GM12878 (cell line): ENCODE data around the gene KLC4. TPM values are rescaled to one million over a fixed set of nuclear protein-coding genes. Genes with fewer than 3 reads are reported as not detected.

Experiments
- ATAC-seq: fragments of 200-7000 bp; cut with Tn5 transposase; 3 replicates; pipeline ENCODE4 v1.9.1; 2020; ENCODE audit warnings: mild to moderate bottlenecking, moderate library complexity
- BruUV-seq: library from RNA; stranded (reverse); fragments of 400-500 nt; replicated peaks from 2 replicates; lab custom pipeline; 2021; lab: Mats Ljungman, UMichigan
- CTCF ChIA-PET: fragments of 300-600 bp; sonication (Branson Sonifier 250); formaldehyde crosslinking; extraction: SDS; loops from one replicate; lab custom pipeline; 2021; ENCODE audit warnings: inconsistent platforms; lab: Yijun Ruan, JAX
- POLR2A ChIA-PET: fragments of 350-600 bp; formaldehyde crosslinking; extraction: SDS; loops from one replicate; lab custom pipeline; 2021; ENCODE audit warnings: inconsistent platforms; lab: Charles Lee
- RAD21 ChIA-PET: fragments of 300-600 bp; sonication (Branson Sonifier 250); formaldehyde crosslinking; loops from one replicate; lab custom pipeline; 2023; ENCODE audit warnings: antibody characterized with exemption; ENCODE audit not compliant: unreplicated experiment; lab: Charles Lee
- SMC1A ChIA-PET: fragments of 300-600 bp; sonication (Branson Sonifier 250); formaldehyde crosslinking; loops from one replicate; lab custom pipeline; 2023; ENCODE audit not compliant: unreplicated experiment, uncharacterized antibody; lab: Charles Lee
- DNase-seq: peaks from one replicate; pipeline ENCODE4 v3.0.0-alpha.2; 2011; ENCODE audit warnings: low read depth, low spot score
- FAIRE-seq: peaks from 3 replicates; lab custom pipeline; 2011; peaks lifted over from hg19 to GRCh38; lab: Jason Lieb, UNC
- H2AFZ ChIP-seq: 2 replicates; pipeline ENCODE4 v1.6.0; 2011; ENCODE audit warnings: low read depth, low read length, control low read depth; ENCODE audit not compliant: control insufficient read depth
- H3K27ac ChIP-seq: 2 replicates; pipeline ENCODE4 v1.5.1; 2011; ENCODE audit warnings: control low read depth; ENCODE audit not compliant: control insufficient read depth, insufficient read depth
- H3K27me3 ChIP-seq, 2 experiments: replicated peaks in 1 of 2; 2 replicates each; pipeline versions ENCODE4 v1.6.0 to v1.6.1; 2011; ENCODE audit warnings: low read length in 1 of 2; ENCODE audit not compliant: control insufficient read depth in 2 of 2, insufficient read depth in 2 of 2
- H3K36me3 ChIP-seq, 2 experiments: 2 replicates each; pipeline ENCODE4 v1.5.1; 2011; ENCODE audit warnings: low read length in 1 of 2; ENCODE audit not compliant: control insufficient read depth in 2 of 2, insufficient read depth in 2 of 2
- H3K4me1 ChIP-seq: 2 replicates; pipeline ENCODE4 v1.6.1; 2011; ENCODE audit warnings: mild to moderate bottlenecking, low read length, moderate library complexity, mixed read lengths; ENCODE audit not compliant: control insufficient read depth, insufficient read depth
- H3K4me2 ChIP-seq: 2 replicates; pipeline ENCODE4 v1.6.0; 2011; ENCODE audit warnings: control low read depth; ENCODE audit not compliant: control insufficient read depth, insufficient read depth
- H3K4me3 ChIP-seq: fragments of 200-600 bp; sonication (generic); 2 replicates; pipeline ENCODE4 v1.5.1; 2016
- H3K79me2 ChIP-seq: 2 replicates; pipeline ENCODE4 v1.6.0; 2011; ENCODE audit warnings: low read length; ENCODE audit not compliant: control insufficient read depth, insufficient read depth
- H3K9ac ChIP-seq: 2 replicates; pipeline ENCODE4 v1.8.0; 2011; ENCODE audit warnings: low read length, control low read depth, mixed read lengths; ENCODE audit not compliant: control insufficient read depth, insufficient read depth
- H3K9me3 ChIP-seq: replicated peaks from 3 replicates; pipeline ENCODE4 v1.5.1; 2011; ENCODE audit warnings: mild to moderate bottlenecking, low read length; ENCODE audit not compliant: control insufficient read depth, insufficient read depth
- H4K20me1 ChIP-seq: 2 replicates; pipeline ENCODE4 v1.6.0; 2011; ENCODE audit not compliant: control insufficient read depth, insufficient read depth
- CUX1 ChIP-seq: IDR thresholded peaks from 2 replicates; pipeline ENCODE4 v1.6.1; 2012; ENCODE audit warnings: improper control_type of control experiment, low read depth, low read length; ENCODE audit not compliant: insufficient replicate concordance
- HDGF ChIP-seq: fragments of 450-650 bp; IDR thresholded peaks from 2 replicates; pipeline ENCODE4 v1.6.1; 2016; ENCODE audit warnings: antibody characterized with exemption
- KAT2A ChIP-seq: conservative IDR thresholded peaks from 2 replicates; pipeline ENCODE4 v1.6.1; 2011; ENCODE audit warnings: low read depth, low read length; ENCODE audit not compliant: control insufficient read depth
- LARP7 ChIP-seq: fragments of 450-650 bp; IDR thresholded peaks from 2 replicates; pipeline ENCODE4 v1.6.1; 2017; ENCODE audit warnings: mild to moderate bottlenecking
- NBN ChIP-seq: fragments of 450-650 bp; IDR thresholded peaks from 2 replicates; pipeline ENCODE4 v1.6.1; 2016
- PAX8 ChIP-seq: fragments of 450-650 bp; IDR thresholded peaks from 2 replicates; pipeline ENCODE4 v1.6.1; 2017; ENCODE audit warnings: mild to moderate bottlenecking, moderate library complexity
- RAD51 ChIP-seq: fragments of 450-650 bp; IDR thresholded peaks from 2 replicates; pipeline ENCODE4 v1.6.1; 2016; ENCODE audit warnings: moderate library complexity, mild to moderate bottlenecking, inconsistent platforms
- ZNF24 ChIP-seq: fragments of 450-650 bp; IDR thresholded peaks from 2 replicates; pipeline ENCODE4 v1.6.1; 2017; ENCODE audit warnings: antibody characterized with exemption, mild to moderate bottlenecking
- ZNF687 ChIP-seq: fragments of 450-650 bp; IDR thresholded peaks from 2 replicates; pipeline ENCODE4 v1.6.1; 2017; ENCODE audit warnings: mild to moderate bottlenecking, moderate library complexity
- ZSCAN29 ChIP-seq: fragments of 450-650 bp; IDR thresholded peaks from 2 replicates; pipeline ENCODE4 v1.6.1; 2017; ENCODE audit warnings: mild to moderate bottlenecking, moderate library complexity
- WGBS: methylation state at CpG from one replicate; pipeline ENCODE4 v1.1.6; 2016; ENCODE audit warnings: low lambda C conversion rate; ENCODE audit not compliant: insufficient replicate concordance, insufficient coverage; ENCODE audit errors: missing lambda C conversion rate; 5-methylcytosine and 5-hydroxymethylcytosine counted together
- in situ Hi-C: fragments of 300-500 bp; cut with MboI; formaldehyde crosslinking; loops from 9 replicates; pipeline ENCODE4 v1.14.3; 2018; ENCODE audit warnings: mixed read lengths
- intact Hi-C: fragments of 100-400 bp; cut with micrococcal nuclease; formaldehyde crosslinking; loops from one replicate; pipeline ENCODE4 v1.14.2; 2022; ENCODE audit not compliant: unreplicated experiment
- polyA plus RNA-seq, 11 experiments: library from polyadenylated mRNA; depleted of rRNA in 4 of 11; unstranded in 6 of 11; stranded (reverse) in 5 of 11; fragments of >200 nt; fragmentation: Nextera tagmentation in 4 of 11; fragmentation: Illumina TruSeq in 1 of 11; extraction: Ambion mirVana in 4 of 11; extraction: Trizol in 1 of 11; gene quantifications; 1 replicate in 1 of 11; 2 replicates in 10 of 11; pipeline versions ENCODE4 v1.2.1 to v1.2.3, GENCODE V29; 2011 to 2016; ENCODE audit warnings: inconsistent platforms in 2 of 11, missing spikeins in 2 of 11, low read depth in 1 of 11
- total RNA-seq, 4 experiments: library from RNA; depleted of rRNA in 3 of 4; stranded (reverse); fragments of >200 nt in 3 of 4; fragmentation: Illumina TruSeq in 1 of 4; extraction: Trizol in 1 of 4; gene quantifications; 2 replicates each; pipeline versions ENCODE4 v1.2.1 to v1.2.3, GENCODE V29; 2013 to 2021

The KLC4 gene
- total and polyA plus RNA-seq, 10 of the 15 experiments (the other 5 are each of a cell fraction or from before 2014, with no cell fraction given): 0.90 to 13.4 (median 6.9) TPM

- intact Hi-C loops: no loop called here
- in situ Hi-C loops: no loop called here
Measured at GRCh38 chr6:43082806-43083655, 23.6 kb downstream of the KLC4 start.

More at GRCh38 chr6:43082806-43083655, 23.6 kb downstream of the KLC4 start:
- Histone ChIP-seq H4K20me1 (no peaks in the 10 kb centered on the region), H3K4me1 (peaks cover 12% of the 10 kb centered on the region), H2AFZ (no peak overlapping the region), H3K9me3 (no peaks in the 10 kb centered on the region), H3K9ac (no peak overlapping the region), H3K4me3 (no peak overlapping the region), H3K79me2 (no peaks in the 10 kb centered on the region), H3K36me3 (no peaks in the 10 kb centered on the region), H3K27me3 (no peaks in the 10 kb centered on the region; a peak in 2 of 4 replicates), H3K4me2 (no peak overlapping the region), H3K27ac (no peak overlapping the region)
- ChIA-PET RAD21 (no interaction called here), SMC1A (interaction anchor here (0.7 kb wide), 1 partner anchor 61 kb away, joined by 3 read pairs; no protein-coding TSS in a partner anchor), CTCF (no interaction called here), POLR2A (interaction anchor here (0.5 to 1.6 kb wide), 3 partner anchors 13 to 352 kb away, joined by 3 to 4 read pairs (median 4); no protein-coding TSS in a partner anchor)
- BruUV-seq: no TSS peak
- ATAC-seq (no peak), DNase-seq (no peak), FAIRE-seq (no peak)
- TF ChIP-seq ZNF24 (no peak), ZNF687 (no peak), CUX1 (no peak), RAD51 (no peak), KAT2A (no peak), LARP7 (no peak), PAX8 (no peak), ZSCAN29 (no peak), HDGF (no peak), NBN (no peak)
- 43% methylated on average over 13 of the region's 13 CpGs for WGBS
